OCI-LY3 (cell line): Measurements from ENCODE around the gene GRID1.

Experiments used
- H2AFZ ChIP-seq: fragments of 200-600, 300-600 bp; shearing (Covaris generic); 2 replicates; pipeline ENCODE4 v1.6.0; 2014; ENCODE audit warnings: antibody characterized with exemption, low read depth, low read length
- H3K27ac ChIP-seq: fragments of 200-600, 300-600 bp; sonication (generic); 2 replicates; pipeline ENCODE4 v1.5.1; 2014; ENCODE audit warnings: mild to moderate bottlenecking, low read length, moderate library complexity, mixed read lengths
- H3K27me3 ChIP-seq: fragments of 200-600, 300-600 bp; sonication (generic); 2 replicates; pipeline ENCODE4 v1.6.1; 2014; ENCODE audit warnings: low read depth, low read length, mixed read lengths
- H3K36me3 ChIP-seq: fragments of 200-600, 300-600 bp; sonication (generic); replicated peaks from 2 replicates; pipeline ENCODE3; 2014; ENCODE audit warnings: low read depth, low read length, mixed read lengths
- H3K4me1 ChIP-seq: fragments of 300-600, 200-600 bp; sonication (generic); 2 replicates; pipeline ENCODE4 v1.6.1; 2014; ENCODE audit warnings: low read length, mixed read lengths
- H3K4me2 ChIP-seq: fragments of 200-600, 300-600 bp; sonication (generic); 2 replicates; pipeline ENCODE4 v1.6.1; 2014; ENCODE audit warnings: low read length, mixed read lengths
- H3K4me3 ChIP-seq: fragments of 300-600, 200-600 bp; sonication (generic); 2 replicates; pipeline ENCODE4 v1.5.1; 2014; ENCODE audit warnings: antibody characterized with exemption, mild to moderate bottlenecking, low read length, moderate library complexity
- H3K79me2 ChIP-seq: fragments of 300-600, 200-600 bp; shearing (Covaris generic); 2 replicates; pipeline ENCODE4 v1.6.1; 2014; ENCODE audit warnings: mild to moderate bottlenecking, low read length, mixed read lengths
- H3K9ac ChIP-seq: fragments of 300-600, 200-600 bp; shearing (Covaris generic); 2 replicates; pipeline ENCODE4 v1.6.0; 2014; ENCODE audit warnings: mild to moderate bottlenecking, low read length, moderate library complexity
- H3K9me3 ChIP-seq: fragments of 200-600, 300-600 bp; shearing (Covaris generic); 2 replicates; pipeline ENCODE4 v1.6.1; 2014; ENCODE audit warnings: low read length, mixed read lengths; ENCODE audit not compliant: insufficient read depth
- H4K20me1 ChIP-seq: fragments of 200-600, 300-600 bp; sonication (generic); 2 replicates; pipeline ENCODE4 v1.6.1; 2016; ENCODE audit warnings: low read length, mixed read lengths; ENCODE audit not compliant: insufficient read depth
- CTCF ChIP-seq: fragments of 200-600, 300-600 bp; sonication (generic); IDR thresholded peaks from 2 replicates; pipeline ENCODE4 v1.5.1; 2014; ENCODE audit warnings: antibody characterized with exemption, low read length, low read depth
- EZH2phosphoT487 ChIP-seq: fragments of 200-600 bp; shearing (Covaris generic); IDR thresholded peaks from 2 replicates; pipeline ENCODE4 v1.6.1; 2018; ENCODE audit warnings: antibody characterized with exemption, mixed run types, low read depth

GRID1 gene

DNA sequence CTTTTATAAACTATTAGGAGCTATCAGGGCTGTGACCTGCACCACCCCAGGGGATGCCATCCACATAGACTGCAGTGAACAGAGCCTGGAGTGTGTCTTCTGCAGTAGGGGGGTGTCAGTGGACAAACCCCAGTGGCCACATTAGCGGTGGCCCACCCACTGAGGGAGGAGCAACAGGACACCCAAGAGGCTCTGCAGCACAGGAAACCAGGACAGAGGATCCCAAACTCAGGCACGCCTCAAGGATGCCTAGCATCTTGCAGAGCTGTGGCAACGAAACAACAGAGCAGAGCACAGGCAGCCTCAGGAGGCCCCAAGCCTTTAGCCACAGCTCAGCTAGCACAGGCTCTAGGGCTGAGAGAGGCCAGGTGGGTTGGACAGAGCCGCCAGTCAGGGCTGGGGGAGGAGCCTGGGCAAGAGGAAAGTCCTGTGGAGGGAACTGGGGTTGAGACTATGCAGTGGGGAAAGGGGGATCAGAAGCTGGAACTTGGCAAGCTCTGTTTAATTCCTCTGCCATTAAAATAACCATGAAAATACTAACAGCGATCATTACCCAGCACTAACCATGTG, 53.8 kb downstream of the GRID1 start:
- H3K4me1 ChIP-seq: no peaks in the 10 kb centered on the region
- TF ChIP-seq EZH2phosphoT487 (no peak), CTCF (no peak)
- no peak overlapping the region for H3K27ac ChIP-seq
- H3K9ac ChIP-seq: no peak overlapping the region
- no peaks in the 10 kb centered on the region for H3K79me2 ChIP-seq
- H3K4me3 ChIP-seq: no peak overlapping the region
- H2AFZ ChIP-seq: no peak overlapping the region
- no peaks in the 10 kb centered on the region for H4K20me1 ChIP-seq
- no peaks in the 10 kb centered on the region for H3K9me3 ChIP-seq
- H3K27me3 ChIP-seq: no peaks in the 10 kb centered on the region
- H3K4me2 ChIP-seq: no peak overlapping the region
- no peaks in the 10 kb centered on the region for H3K36me3 ChIP-seq

- H3K4me2 ChIP-seq: no peak overlapping the region
- no peak overlapping the region for H2AFZ ChIP-seq
- no peaks in the 10 kb centered on the region for H3K79me2 ChIP-seq
- H3K9me3 ChIP-seq: no peaks in the 10 kb centered on the region
- no peak overlapping the region for H3K27ac ChIP-seq
- no peaks in the 10 kb centered on the region for H3K27me3 ChIP-seq
- no peak overlapping the region for H3K4me3 ChIP-seq
- no peak for TF ChIP-seq CTCF
- no peak for TF ChIP-seq EZH2phosphoT487
- H3K36me3 ChIP-seq: no peaks in the 10 kb centered on the region
- H3K9ac ChIP-seq: no peak overlapping the region
- no peaks in the 10 kb centered on the region for H3K4me1 ChIP-seq
- H4K20me1 ChIP-seq: no peaks in the 10 kb centered on the region
Observed at GRCh38 chr10:86311906-86312305, 54.7 kb downstream of the GRID1 start.

DNA sequence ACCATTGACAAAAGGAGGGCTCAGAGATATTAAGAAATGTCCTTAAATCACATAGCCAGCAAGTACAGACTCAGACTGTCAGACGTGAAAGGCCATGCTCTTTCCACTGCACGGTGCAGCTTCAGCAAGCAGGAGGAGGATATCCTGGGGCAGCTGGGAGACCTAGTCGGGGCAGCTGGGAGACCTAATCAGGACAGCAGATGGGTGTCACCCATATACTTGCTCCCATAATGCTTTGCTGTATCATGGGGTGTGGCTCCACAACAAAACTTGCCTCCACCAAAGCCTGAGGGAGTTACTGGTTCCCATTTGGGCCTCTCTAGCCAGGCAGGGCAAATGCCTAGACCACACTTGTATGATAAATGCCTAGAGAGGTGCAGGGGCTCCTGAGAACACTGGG, 55.4 kb downstream of the GRID1 start:
- no peaks in the 10 kb centered on the region for H3K36me3 ChIP-seq

GRCh38 chr10:86310702-86311101, 55.9 kb downstream of the GRID1 start:
- Histone ChIP-seq H3K4me3 (no peak overlapping the region), H3K4me1 (no peaks in the 10 kb centered on the region), H3K27me3 (no peaks in the 10 kb centered on the region), H3K27ac (no peak overlapping the region), H2AFZ (no peak overlapping the region), H3K9ac (no peak overlapping the region), H3K9me3 (no peaks in the 10 kb centered on the region), H3K4me2 (no peak overlapping the region), H3K79me2 (no peaks in the 10 kb centered on the region), H4K20me1 (no peaks in the 10 kb centered on the region), H3K36me3 (no peaks in the 10 kb centered on the region)
- no peak for TF ChIP-seq EZH2phosphoT487
- TF ChIP-seq CTCF: no peak

More for the DNA sequence above, 55.4 kb downstream of the GRID1 start:
- H3K27me3 ChIP-seq: no peaks in the 10 kb centered on the region
- H3K4me2 ChIP-seq: no peak overlapping the region
- H3K79me2 ChIP-seq: no peaks in the 10 kb centered on the region
- TF ChIP-seq EZH2phosphoT487 (no peak), CTCF (no peak)
- no peak overlapping the region for H3K4me3 ChIP-seq
- no peaks in the 10 kb centered on the region for H3K4me1 ChIP-seq
- H3K27ac ChIP-seq: no peak overlapping the region
- no peaks in the 10 kb centered on the region for H3K9me3 ChIP-seq
- H4K20me1 ChIP-seq: no peaks in the 10 kb centered on the region
- no peak overlapping the region for H2AFZ ChIP-seq
- no peak overlapping the region for H3K9ac ChIP-seq
